ENCODE data around the gene STMP1. TPM values are rescaled to one million over a fixed set of nuclear protein-coding genes. Genes with fewer than 3 reads are reported as not detected.

The STMP1 gene
- total and polyA plus RNA-seq, 2 of the 8 experiments (the other 6 are each of a cell fraction or from before 2014, with no cell fraction given), result 22.7 to 36.7 TPM

DNA sequence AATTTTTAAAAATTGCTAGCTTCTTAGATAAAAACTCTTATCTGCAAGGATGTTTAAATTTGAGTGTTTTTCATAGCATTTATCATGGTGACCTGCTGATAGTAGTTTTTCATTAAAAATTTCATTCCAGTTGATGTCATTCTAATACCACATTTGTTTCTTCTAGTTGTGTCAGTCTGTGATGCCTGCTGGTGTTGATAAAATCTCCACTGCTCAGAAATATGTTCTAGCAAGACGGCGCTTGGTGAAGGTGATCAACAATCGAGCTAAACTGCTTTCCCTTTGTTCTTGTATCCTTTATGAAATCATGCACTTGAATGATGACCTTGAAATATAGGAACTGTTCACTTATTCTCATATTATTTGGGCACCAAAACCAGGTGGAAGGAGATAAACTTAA lies 17.6 kb upstream of the STMP1 start:
- ChIA-PET POLR2A (ENCODE audit: partially characterized antibody) (interaction anchor here (1.0 to 2.3 kb wide), 3 partner anchors 12 to 68 kb away, joined by 3 to 6 read pairs (median 3); no protein-coding TSS in a partner anchor), CTCF (ENCODE audit: partially characterized antibody) (interaction anchor here (0.9 to 5.7 kb wide), 36 partner anchors 8 to 371 kb away, joined by 3 to 114 read pairs (median 4); partner anchors contain the start of genes NUP205 and STMP1)
- Histone ChIP-seq H4K20me1 (replicated peaks in 1 of 2; ENCODE audit: control insufficient read depth in 1 of 2, insufficient read depth in 2 of 2, low read length in 2 of 2) (peaks cover 2 to 3% of the 10 kb centered on the region in 2 experiments), H3K14ac (ENCODE audit: insufficient read length) (no peak overlapping the region), H4K5ac (ENCODE audit: insufficient read length, low read depth, low read length) (no peak overlapping the region), H3K4me3 (ENCODE audit: extremely low read depth in 1 of 4, insufficient read depth in 2 of 4, low read depth in 3 of 4, low read length in 4 of 4) (no peak overlapping the region), H3K56ac (replicated peaks; ENCODE audit: insufficient read length, low read depth, low read length) (no peak overlapping the region), H4K91ac (replicated peaks; ENCODE audit: insufficient read length, low read length) (no peak overlapping the region), H2BK12ac (ENCODE audit: low read depth, low read length) (no peak overlapping the region), H4K8ac (ENCODE audit: extremely low read depth, insufficient read depth, low read length) (no peak overlapping the region), H2BK5ac (ENCODE audit: low read depth, low read length) (no peak overlapping the region), H2BK15ac (ENCODE audit: low read length) (no peak overlapping the region), H2AFZ (ENCODE audit: low read length) (no peak overlapping the region), H2BK120ac (replicated peaks; ENCODE audit: low read depth, low read length) (no peak overlapping the region), H3K9ac (replicated peaks in 1 of 4; ENCODE audit: extremely low read depth in 1 of 4, low read depth in 3 of 4, low read length in 3 of 4) (no peak overlapping the region), H3K23ac (ENCODE audit: insufficient read length) (no peak overlapping the region), H3K18ac (ENCODE audit: extremely low read depth, low read length) (no peak overlapping the region), H3K36me3 (ENCODE audit: control insufficient read depth in 2 of 4, insufficient read depth in 4 of 4, low read length in 3 of 4) (peaks cover 20 to 83% (median 68%) of the 10 kb centered on the region in 4 experiments), H2BK20ac (ENCODE audit: low read length) (no peak overlapping the region), H3K23me2 (ENCODE audit: low read depth, low read length) (no peaks in the 10 kb centered on the region), H2AK5ac (ENCODE audit: low read depth, low read length) (no peak overlapping the region), H3K4ac (replicated peaks; ENCODE audit: insufficient read length, low read depth, low read length) (no peak overlapping the region), H3K4me1 (replicated peaks in 1 of 4; ENCODE audit: control insufficient read depth in 3 of 4, insufficient read depth in 4 of 4, low read length in 3 of 4) (no peaks in the 10 kb centered on the region), H3K27ac (ENCODE audit: low read depth, low read length) (no peak overlapping the region), H3K79me1 (ENCODE audit: low read depth, low read length) (no peaks in the 10 kb centered on the region), H3K27me3 (replicated peaks in 1 of 4; ENCODE audit: control insufficient read depth in 3 of 4, extremely low read depth in 1 of 4, insufficient read depth in 3 of 4, low read length in 3 of 4) (no peaks in the 10 kb centered on the region), H3K4me2 (ENCODE audit: insufficient read depth in 1 of 2, low read depth in 2 of 2, low read length in 2 of 2) (no peak overlapping the region), H3K9me3 (ENCODE audit: insufficient read depth in 2 of 2, low read depth in 1 of 2, low read length in 1 of 2) (no peaks in the 10 kb centered on the region), H3K79me2 (ENCODE audit: control insufficient read depth in 1 of 2, insufficient read depth in 2 of 2, low read length in 2 of 2) (no peaks in the 10 kb centered on the region)
- no peak for DNase-seq (ENCODE audit: low read depth in 1 of 2, low spot score in 2 of 2)
- FAIRE-seq, result no peak
- 97% methylated on average over 3 of the region's 3 CpGs; no CpG with 5 or more reads in 1 of the 2 experiments for WGBS, 2 experiments (ENCODE audit: extremely low coverage in 1 of 2, insufficient coverage in 1 of 2, insufficient read length in 1 of 2, insufficient replicate concordance in 2 of 2, low coverage in 1 of 2, low lambda C conversion rate in 2 of 2, missing lambda C conversion rate in 1 of 2)
- no peak for TF ChIP-seq ASH2L (IDR thresholded peaks at IDR 0.05; ENCODE audit: low read length)
- TF ChIP-seq, protein P1, sequence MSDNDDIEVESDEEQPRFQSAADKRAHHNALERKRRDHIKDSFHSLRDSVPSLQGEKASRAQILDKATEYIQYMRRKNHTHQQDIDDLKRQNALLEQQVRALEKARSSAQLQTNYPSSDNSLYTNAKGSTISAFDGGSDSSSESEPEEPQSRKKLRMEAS (IDR thresholded peaks at IDR 0.05), result no peak
- TF ChIP-seq BRCA1 (IDR thresholded peaks at IDR 0.05; ENCODE audit: low read depth, low read length), result no peak
- TF ChIP-seq CHD2 (IDR thresholded peaks at IDR 0.05; ENCODE audit: low read length), result no peak
- no peak for TF ChIP-seq POU5F1 (IDR thresholded peaks at IDR 0.05; ENCODE audit: low read depth, low read length)
- no peak for TF ChIP-seq TAF7 (optimal IDR thresholded peaks at IDR 0.05; ENCODE audit: borderline replicate concordance, low read depth, low read length)
- TF ChIP-seq, protein P2, sequence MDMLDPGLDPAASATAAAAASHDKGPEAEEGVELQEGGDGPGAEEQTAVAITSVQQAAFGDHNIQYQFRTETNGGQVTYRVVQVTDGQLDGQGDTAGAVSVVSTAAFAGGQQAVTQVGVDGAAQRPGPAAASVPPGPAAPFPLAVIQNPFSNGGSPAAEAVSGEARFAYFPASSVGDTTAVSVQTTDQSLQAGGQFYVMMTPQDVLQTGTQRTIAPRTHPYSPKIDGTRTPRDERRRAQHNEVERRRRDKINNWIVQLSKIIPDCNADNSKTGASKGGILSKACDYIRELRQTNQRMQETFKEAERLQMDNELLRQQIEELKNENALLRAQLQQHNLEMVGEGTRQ (IDR thresholded peaks at IDR 0.05; ENCODE audit: low read length), result no peak
- no peak for TF ChIP-seq YY1 (IDR thresholded peaks at IDR 0.05; ENCODE audit: low read depth, low read length)
- TF ChIP-seq, protein P3, sequence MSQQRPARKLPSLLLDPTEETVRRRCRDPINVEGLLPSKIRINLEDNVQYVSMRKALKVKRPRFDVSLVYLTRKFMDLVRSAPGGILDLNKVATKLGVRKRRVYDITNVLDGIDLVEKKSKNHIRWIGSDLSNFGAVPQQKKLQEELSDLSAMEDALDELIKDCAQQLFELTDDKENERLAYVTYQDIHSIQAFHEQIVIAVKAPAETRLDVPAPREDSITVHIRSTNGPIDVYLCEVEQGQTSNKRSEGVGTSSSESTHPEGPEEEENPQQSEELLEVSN (IDR thresholded peaks at IDR 0.05), result no peak
- TF ChIP-seq, protein P4, sequence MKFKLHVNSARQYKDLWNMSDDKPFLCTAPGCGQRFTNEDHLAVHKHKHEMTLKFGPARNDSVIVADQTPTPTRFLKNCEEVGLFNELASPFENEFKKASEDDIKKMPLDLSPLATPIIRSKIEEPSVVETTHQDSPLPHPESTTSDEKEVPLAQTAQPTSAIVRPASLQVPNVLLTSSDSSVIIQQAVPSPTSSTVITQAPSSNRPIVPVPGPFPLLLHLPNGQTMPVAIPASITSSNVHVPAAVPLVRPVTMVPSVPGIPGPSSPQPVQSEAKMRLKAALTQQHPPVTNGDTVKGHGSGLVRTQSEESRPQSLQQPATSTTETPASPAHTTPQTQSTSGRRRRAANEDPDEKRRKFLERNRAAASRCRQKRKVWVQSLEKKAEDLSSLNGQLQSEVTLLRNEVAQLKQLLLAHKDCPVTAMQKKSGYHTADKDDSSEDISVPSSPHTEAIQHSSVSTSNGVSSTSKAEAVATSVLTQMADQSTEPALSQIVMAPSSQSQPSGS (IDR thresholded peaks at IDR 0.05; ENCODE audit: low read length), result no peak

Data from H1 (cell line).